Measurements from ENCODE around the gene CDH23. TPM values are rescaled to one million over a fixed set of nuclear protein-coding genes. Genes with fewer than 3 reads are reported as not detected.

CDH23 gene
- total RNA-seq, 4 donors from 2014 or later = 0.72 to 4.1 (median 2.2) TPM

- 95% methylated on average over 3 of the region's 3 CpGs for WGBS
- no peak for TF ChIP-seq POLR2AphosphoS5 (IDR thresholded peaks at IDR 0.05)
- TF ChIP-seq EP300 (IDR thresholded peaks at IDR 0.05) = no peak
- TF ChIP-seq CTCF (IDR thresholded peaks at IDR 0.05) = no peak
- no peak for TF ChIP-seq POLR2A (IDR thresholded peaks at IDR 0.05)
- H3K4me3 ChIP-seq = no peak overlapping the region
- H3K27me3 ChIP-seq = peaks cover 3% of the 10 kb centered on the region
- H3K9me3 ChIP-seq = no peaks in the 10 kb centered on the region
- no peaks in the 10 kb centered on the region for H3K36me3 ChIP-seq
- no peak overlapping the region for H3K27ac ChIP-seq
- peak in 1 of 2 donors; percentile 31 for DNase-seq (ENCODE audit: low spot score in 2 of 2)
- H3K4me1 ChIP-seq = no peaks in the 10 kb centered on the region
Observed at GRCh38 chr10:71406878-71407277, 10.2 kb downstream of the CDH23 start.

DNA sequence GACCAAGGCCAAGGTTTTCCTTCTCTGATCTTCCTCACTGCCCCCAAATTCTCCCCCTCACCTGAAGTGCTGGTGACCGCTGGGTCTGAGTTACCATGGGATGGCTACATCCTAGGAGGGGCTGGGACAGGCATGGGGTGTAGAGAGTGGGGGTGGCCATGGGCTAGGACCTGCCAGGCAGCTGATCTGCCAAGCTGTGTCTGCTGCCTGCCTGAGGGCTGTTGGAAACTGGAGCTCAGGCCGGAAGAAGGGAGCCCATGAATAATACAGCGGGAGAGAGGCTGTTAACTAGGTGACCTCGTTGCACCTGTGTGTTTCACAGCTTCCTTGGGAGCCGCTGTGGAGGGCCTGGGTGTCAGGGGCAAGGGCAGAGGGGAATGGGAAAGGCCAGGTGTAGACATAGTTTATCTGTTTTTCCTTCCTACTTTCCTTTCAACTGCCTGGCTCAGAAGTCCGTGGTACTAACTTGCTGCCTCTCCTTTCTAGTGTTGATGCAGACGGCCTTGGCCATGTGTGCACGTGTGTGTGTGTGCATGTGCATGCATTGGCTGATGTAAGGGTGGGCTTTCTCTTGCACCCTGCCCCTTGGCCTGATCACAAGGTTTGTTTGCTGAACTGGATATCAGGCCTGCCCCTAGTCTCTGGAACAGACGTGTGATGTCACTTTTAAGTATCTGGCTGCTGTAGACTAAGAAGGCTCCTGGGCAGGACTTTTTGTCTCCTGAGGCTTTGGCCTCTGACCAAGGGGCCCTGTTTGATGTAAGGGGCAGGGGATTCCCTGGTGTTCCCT, 11.9 kb downstream of the CDH23 start:
- H3K4me1 ChIP-seq = no peaks in the 10 kb centered on the region
- TF ChIP-seq POLR2AphosphoS5 (IDR thresholded peaks at IDR 0.05) (no peak), EP300 (IDR thresholded peaks at IDR 0.05) (no peak), POLR2A (IDR thresholded peaks at IDR 0.05) (no peak), CTCF (IDR thresholded peaks at IDR 0.05) (no peak)
- no peaks in the 10 kb centered on the region for H3K9me3 ChIP-seq
- no peak overlapping the region for H3K27ac ChIP-seq
- no peaks in the 10 kb centered on the region for H3K27me3 ChIP-seq
- DNase-seq (ENCODE audit: low spot score in 2 of 2) = peak in 1 of 2 donors; percentile 50
- H3K4me3 ChIP-seq = no peak overlapping the region
- H3K36me3 ChIP-seq = no peaks in the 10 kb centered on the region
- 79% methylated on average over 9 of the region's 9 CpGs for WGBS

- peak in 1 of 2 donors; percentile 67 for DNase-seq (ENCODE audit: low spot score in 2 of 2)
- H3K4me1 ChIP-seq = no peaks in the 10 kb centered on the region
- H3K36me3 ChIP-seq = no peaks in the 10 kb centered on the region
- H3K27me3 ChIP-seq = no peaks in the 10 kb centered on the region
- H3K27ac ChIP-seq = no peak overlapping the region
- no peak for TF ChIP-seq POLR2A (IDR thresholded peaks at IDR 0.05)
- TF ChIP-seq POLR2AphosphoS5 (IDR thresholded peaks at IDR 0.05) = no peak
- TF ChIP-seq EP300 (IDR thresholded peaks at IDR 0.05) = no peak
- no peak for TF ChIP-seq CTCF (IDR thresholded peaks at IDR 0.05)
- 52% methylated on average over 3 of the region's 3 CpGs for whole genome bisulfite sequencing
- no peak overlapping the region for H3K4me3 ChIP-seq
- no peaks in the 10 kb centered on the region for H3K9me3 ChIP-seq
Observed at GRCh38 chr10:71409516-71410104, 12.9 kb downstream of the CDH23 start.

DNA sequence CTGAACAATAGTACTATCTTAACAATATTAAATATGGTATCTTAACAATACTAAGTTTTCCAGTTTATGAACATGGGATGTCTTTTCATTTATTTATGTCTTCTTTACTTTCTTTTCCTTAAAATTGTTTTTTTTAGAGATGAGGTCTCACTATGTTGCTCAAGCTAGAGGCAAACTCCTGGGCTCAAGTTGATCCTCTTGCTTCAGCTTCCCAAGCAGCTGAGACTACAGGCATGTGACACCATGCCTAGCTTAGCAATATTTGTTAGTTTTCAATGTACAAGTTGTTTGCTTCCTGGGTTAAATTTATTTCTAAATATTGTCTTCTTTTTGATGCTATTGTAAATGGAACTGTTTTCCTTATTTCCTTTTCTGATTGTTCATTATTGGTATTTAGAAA, 16.9 kb downstream of the CDH23 start:
- Histone ChIP-seq H3K4me3 (no peak overlapping the region), H3K4me1 (no peaks in the 10 kb centered on the region), H3K36me3 (no peaks in the 10 kb centered on the region), H3K27me3 (no peaks in the 10 kb centered on the region), H3K27ac (no peak overlapping the region), H3K9me3 (no peaks in the 10 kb centered on the region)
- peak in 1 of 2 donors; percentile 1 for DNase-seq (ENCODE audit: low spot score in 2 of 2)
- TF ChIP-seq POLR2A (IDR thresholded peaks at IDR 0.05) = no peak
- TF ChIP-seq EP300 (IDR thresholded peaks at IDR 0.05) = no peak
- no peak for TF ChIP-seq POLR2AphosphoS5 (IDR thresholded peaks at IDR 0.05)
- no peak for TF ChIP-seq CTCF (IDR thresholded peaks at IDR 0.05)

- 45% methylated on average over 1 of the region's 1 CpG for WGBS
- Histone ChIP-seq H3K27ac (no peak overlapping the region), H3K4me3 (no peak overlapping the region), H3K27me3 (no peaks in the 10 kb centered on the region), H3K9me3 (no peaks in the 10 kb centered on the region), H3K36me3 (no peaks in the 10 kb centered on the region), H3K4me1 (no peaks in the 10 kb centered on the region)
- TF ChIP-seq EP300 (IDR thresholded peaks at IDR 0.05) = no peak
- TF ChIP-seq POLR2AphosphoS5 (IDR thresholded peaks at IDR 0.05) = no peak
- TF ChIP-seq POLR2A (IDR thresholded peaks at IDR 0.05) = no peak
- no peak for TF ChIP-seq CTCF (IDR thresholded peaks at IDR 0.05)
- DNase-seq (ENCODE audit: low spot score in 2 of 2) = no peak
Observed at GRCh38 chr10:71414359-71414758, 17.6 kb downstream of the CDH23 start.

All from suprapubic skin (tissue), 4 donors.